ENCODE measurements around the gene S100A2. TPM values are rescaled to one million over a fixed set of nuclear protein-coding genes. Genes with fewer than 3 reads are reported as not detected.

Gene S100A2
- total RNA-seq, 1 donor from 2014 or later = 46.5 TPM

GRCh38 chr1:153544453-153545066, 21.1 kb downstream of the S100A2 start:
- no peak for DNase-seq

GRCh38 chr1:153543736-153544135, 21.9 kb downstream of the S100A2 start:
- DNase-seq = no peak

GRCh38 chr1:153542956-153543711, 22.5 kb downstream of the S100A2 start:
- no peak for DNase-seq

- DNase-seq = no peak
Observed at GRCh38 chr1:153541641-153542590, 23.7 kb downstream of the S100A2 start.

DNA sequence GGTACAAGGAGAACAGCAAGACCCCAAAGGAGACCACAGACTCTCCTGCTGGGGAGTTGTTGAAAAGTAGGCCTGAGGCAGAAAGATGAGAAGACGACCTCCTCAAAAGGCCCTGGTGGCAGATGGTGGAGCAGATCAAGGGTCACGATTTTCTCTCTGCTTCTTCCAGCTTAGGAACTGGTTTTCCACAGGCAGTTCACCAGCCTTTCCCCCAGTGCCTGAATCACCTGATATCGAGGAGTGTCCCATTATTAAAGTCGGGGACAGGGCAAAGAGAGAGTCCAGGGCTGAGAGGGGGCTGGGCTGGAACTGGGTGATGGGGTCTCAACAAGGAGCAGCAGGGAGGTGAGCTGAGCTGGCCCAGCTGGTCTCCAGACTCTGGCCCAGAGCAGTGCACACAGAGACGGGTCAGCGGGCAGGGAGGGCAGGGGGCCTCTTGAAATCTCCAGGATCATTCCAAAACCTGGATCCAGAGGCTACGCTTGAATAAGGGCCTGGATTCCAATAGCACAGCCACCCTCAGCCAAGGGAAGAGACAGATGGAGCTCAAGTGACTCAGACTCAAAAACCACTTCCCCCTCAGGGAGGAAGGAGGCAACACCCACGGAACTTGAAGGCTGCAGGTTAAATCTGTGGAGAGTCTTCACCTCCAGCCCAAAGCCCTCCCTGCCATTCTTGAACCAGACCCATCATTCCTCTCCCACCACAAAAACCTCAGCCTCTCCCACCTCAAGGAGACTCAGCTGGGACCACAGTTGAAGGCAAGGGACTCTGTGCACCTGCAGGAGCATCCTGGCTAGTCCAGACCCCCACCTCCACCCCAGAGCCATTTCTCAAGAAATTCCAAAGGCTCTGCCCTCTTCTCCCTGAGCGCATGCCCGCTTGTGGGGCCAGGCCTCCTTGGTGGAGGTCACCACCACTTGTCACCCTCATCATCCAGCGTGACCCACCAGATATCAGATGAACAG, 25.0 kb downstream of the S100A2 start, which contains the start of gene S100A5:
S100A5 (minus strand) TSS at position 541 of the 968 bp plus-strand sequence. CDS start 743 bp downstream, outside the sequence.
- DNase-seq = no peak

- no peak for DNase-seq
Observed at GRCh38 chr1:153539395-153540093, 26.1 kb downstream of the S100A2 start.

DNA sequence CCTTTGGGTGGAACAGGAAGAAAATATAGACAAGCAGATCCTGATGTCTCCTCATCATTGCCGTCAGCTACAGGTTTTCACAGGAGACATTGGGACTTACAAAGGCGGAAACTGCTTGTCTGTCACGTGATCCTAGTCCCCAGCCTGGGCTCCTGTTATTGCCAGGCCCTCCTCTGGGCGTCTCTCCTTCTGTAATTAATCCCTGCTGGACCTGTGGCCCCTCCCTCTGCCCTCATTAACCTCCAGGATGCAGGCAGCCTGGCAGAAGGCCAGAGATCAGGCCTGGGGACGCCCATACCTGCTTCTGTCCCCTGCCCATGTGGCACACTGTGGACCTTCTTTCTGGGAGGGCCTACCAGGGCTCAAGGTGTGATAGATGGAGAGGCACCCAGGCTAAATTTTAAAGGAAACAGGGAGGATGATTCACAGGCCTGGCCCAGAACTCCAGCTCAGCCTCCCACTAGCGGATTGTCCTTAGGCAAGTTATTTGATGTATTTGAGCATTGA, 27.3 kb downstream of the S100A2 start:
- DNase-seq = no peak

- DNase-seq = no peak
Observed at GRCh38 chr1:153537376-153537730, 28.3 kb downstream of the S100A2 start.

- no peak for DNase-seq
Observed at GRCh38 chr1:153536671-153537375, 28.8 kb downstream of the S100A2 start.

- peak; percentile 90 for DNase-seq
Observed at GRCh38 chr1:153536012-153536670, 29.5 kb downstream of the S100A2 start.

- peak; percentile 56 for DNase-seq
Observed at GRCh38 chr1:153535242-153536011, 30.2 kb downstream of the S100A2 start, which contains the start of gene S100A6. TSS of gene S100A6 (minus strand) at chr1:153535991. CDS start at chr1:153535339, 652 bp downstream.

DNA sequence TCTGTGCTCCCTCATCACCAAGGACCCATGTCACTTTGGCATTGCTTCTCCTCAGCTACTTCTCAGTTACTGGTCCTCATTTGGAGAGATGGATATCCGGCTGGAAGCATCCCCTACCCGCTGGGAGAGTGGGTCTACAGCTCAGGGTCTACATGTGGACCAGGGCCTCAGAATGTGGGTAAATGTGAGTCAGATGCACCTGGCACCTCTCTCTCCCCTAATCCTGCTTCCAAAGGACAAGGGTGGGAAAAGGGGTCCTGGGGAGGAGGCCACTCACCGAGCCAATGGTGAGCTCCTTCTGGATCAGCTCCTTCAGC, 30.8 kb downstream of the S100A2 start:
- DNase-seq = no peak

DNA sequence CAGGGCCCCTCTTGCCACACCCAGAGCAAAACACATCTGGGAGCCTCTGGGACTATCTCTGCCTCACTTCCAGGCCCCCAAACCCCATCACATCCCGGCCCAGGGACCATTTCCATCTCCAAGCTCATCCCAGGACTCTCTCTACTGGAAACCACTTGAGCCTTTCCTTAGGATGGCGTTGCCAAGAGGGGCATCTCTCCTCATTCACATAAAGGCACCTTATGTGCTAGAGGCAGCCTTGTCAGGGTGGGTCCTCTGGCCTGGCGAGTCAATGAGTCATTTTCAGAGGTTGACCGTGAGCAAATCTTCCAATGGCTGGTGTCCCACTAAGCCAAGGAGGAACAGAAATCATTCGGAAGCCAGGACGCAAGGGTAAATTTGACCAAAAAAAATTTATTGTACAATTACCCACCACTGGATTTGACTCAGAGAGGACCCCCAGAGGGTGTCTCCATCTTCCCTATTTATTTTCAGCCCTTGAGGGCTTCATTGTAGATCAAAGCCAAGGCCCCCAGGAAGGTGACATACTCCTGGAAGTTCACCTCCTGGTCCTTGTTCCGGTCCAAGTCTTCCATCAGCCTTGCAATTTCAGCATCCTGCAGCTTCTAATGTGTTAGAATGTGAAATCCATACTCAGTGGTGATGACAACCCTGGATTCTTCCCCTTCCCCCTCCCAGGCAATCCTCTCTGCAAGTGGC, 31.3 kb downstream of the S100A2 start:
- DNase-seq = no peak

- DNase-seq = peak; percentile 39
Observed at GRCh38 chr1:153533689-153534201, 31.9 kb downstream of the S100A2 start.

DNA sequence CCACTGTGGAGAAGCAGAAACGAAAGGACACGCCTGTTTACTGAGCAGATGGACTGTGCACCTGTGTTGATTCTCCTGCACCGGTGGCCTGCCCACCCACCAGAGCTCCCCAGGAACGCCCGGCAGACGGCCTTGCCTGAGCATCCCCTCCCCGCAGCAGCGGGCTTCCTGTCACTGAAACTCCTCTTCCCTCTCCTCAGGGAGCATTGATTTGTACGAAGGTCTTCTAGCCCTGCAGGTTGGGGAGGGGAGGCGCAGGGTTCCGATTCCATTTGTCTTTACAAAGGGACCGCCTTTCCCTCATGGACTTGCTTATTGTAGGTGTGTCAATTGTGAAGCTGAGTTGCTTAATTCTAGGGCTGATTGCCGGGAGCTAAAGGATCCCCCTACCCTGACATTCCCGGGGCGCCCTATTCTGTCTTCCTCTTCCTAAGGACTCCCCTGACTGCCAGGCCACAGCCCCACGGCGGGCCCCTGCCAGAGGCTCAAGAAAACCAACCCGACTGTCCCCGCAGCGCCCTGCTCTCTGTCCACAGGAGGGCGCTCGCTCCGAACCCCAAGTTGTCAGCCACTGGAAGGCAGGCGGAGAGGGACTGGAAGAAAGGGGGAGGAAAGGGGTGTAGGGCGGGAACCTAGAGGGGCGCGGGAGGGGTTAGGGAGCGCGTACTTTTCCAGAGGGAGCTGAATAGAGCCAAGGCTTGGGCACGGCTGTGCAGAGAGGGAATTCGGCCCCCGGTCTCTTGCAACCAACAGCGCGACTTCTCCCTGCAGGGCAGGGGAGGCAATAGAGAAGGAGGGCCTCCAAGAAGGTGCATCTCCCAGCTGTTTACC, 32.7 kb downstream of the S100A2 start:
- DNase-seq = peak; percentile 96

DNA sequence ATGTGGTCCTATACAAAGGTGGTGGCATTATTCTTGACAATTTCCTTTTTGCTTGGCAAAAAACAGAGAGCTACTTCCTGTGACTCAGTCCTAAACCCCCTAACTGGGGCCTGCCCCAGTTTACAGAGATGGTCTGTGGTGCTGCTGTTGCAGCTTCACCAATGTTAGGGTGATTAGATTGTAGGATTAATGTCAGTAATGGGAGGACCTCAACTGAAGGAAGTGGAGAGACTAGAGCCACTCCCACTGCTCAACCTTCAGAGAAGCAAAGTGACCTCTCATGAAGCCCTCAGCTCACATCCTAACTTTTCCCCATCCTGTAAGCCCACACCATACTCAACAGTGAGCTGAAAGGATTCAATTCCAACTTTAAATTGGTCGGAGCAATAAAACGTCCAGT, 33.5 kb downstream of the S100A2 start:
- DNase-seq = no peak

DNA sequence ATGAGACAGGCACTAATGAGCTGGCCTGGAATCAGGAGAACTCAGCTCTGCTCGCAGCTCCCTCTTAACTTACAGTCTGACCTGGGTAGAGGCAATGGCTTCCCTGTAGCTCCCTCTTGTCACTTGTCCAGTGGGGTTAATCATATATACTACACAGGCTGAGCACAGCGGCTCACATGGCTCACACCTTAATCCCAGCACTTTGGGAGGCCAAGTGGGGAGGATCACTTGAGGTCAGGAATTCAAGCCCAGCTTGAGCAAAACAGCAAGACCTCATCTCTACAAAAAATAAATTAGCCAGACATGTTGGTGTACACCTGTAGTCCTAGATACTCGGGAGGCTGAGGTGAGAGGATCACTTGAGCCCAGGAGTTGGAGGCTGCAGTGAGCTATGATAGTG, 34.0 kb downstream of the S100A2 start:
- no peak for DNase-seq

Measured in tongue (tissue), 2 donors.